Mucosa of stomach (tissue), 1 donor: ENCODE data around the gene MEGF10.
"Not testable (repeated sequence)": the region's sequence is repeated elsewhere in the genome, so short reads cannot be mapped to it uniquely, and the experiment has no call there.

Experiments
- H3K27me3 ChIP-seq: one replicate; pipeline ENCODE4 v1.7.0; 2013; ENCODE audit warnings: mild to moderate bottlenecking, low read length; ENCODE audit not compliant: control insufficient read depth, insufficient read depth
- H3K36me3 ChIP-seq: one replicate; pipeline ENCODE4 v1.7.0; 2013; ENCODE audit warnings: low read length; ENCODE audit not compliant: control insufficient read depth, insufficient read depth
- H3K4me1 ChIP-seq: one replicate; pipeline ENCODE4 v1.7.0; 2013; ENCODE audit warnings: mild to moderate bottlenecking, low read length; ENCODE audit not compliant: control insufficient read depth, insufficient read depth
- H3K4me3 ChIP-seq: one replicate; pipeline ENCODE4 v1.7.0; 2013; ENCODE audit warnings: low read length
- H3K9ac ChIP-seq: one replicate; pipeline ENCODE4 v1.7.0; 2013; ENCODE audit warnings: mild to moderate bottlenecking, low read length, moderate library complexity
- H3K9me3 ChIP-seq: one replicate; pipeline ENCODE4 v1.7.0; 2013; ENCODE audit warnings: mild to moderate bottlenecking, low read length, moderate library complexity; ENCODE audit not compliant: control insufficient read depth
- donor health status: Pancreatic carcinoma.

The MEGF10 gene

GRCh38 chr5:127317385-127317784 is 26.8 kb downstream of the MEGF10 start:
- not testable (repeated sequence) for H3K27me3 ChIP-seq, H3K9me3 ChIP-seq, H3K9ac ChIP-seq, H3K4me1 ChIP-seq, H3K36me3 ChIP-seq, H3K4me3 ChIP-seq

GRCh38 chr5:127320032-127320965 is 29.7 kb downstream of the MEGF10 start:
- H3K9ac ChIP-seq: no peak overlapping the region
- H3K4me1 ChIP-seq: no peaks in the 10 kb centered on the region
- no peaks in the 10 kb centered on the region for H3K36me3 ChIP-seq
- no peak overlapping the region for H3K4me3 ChIP-seq
- no peaks in the 10 kb centered on the region for H3K27me3 ChIP-seq
- no peaks in the 10 kb centered on the region for H3K9me3 ChIP-seq

- Histone ChIP-seq H3K27me3 (no peaks in the 10 kb centered on the region), H3K36me3 (no peaks in the 10 kb centered on the region), H3K9ac (no peak overlapping the region), H3K4me1 (no peaks in the 10 kb centered on the region), H3K4me3 (no peak overlapping the region), H3K9me3 (no peaks in the 10 kb centered on the region)
Observed at GRCh38 chr5:127321465-127321864, 30.9 kb downstream of the MEGF10 start.

- no peaks in the 10 kb centered on the region for H3K27me3 ChIP-seq
- no peak overlapping the region for H3K4me3 ChIP-seq
- H3K4me1 ChIP-seq: no peaks in the 10 kb centered on the region
- H3K36me3 ChIP-seq: no peaks in the 10 kb centered on the region
- H3K9ac ChIP-seq: no peak overlapping the region
- H3K9me3 ChIP-seq: no peaks in the 10 kb centered on the region
Observed at GRCh38 chr5:127322403-127322802, 31.8 kb downstream of the MEGF10 start.

GRCh38 chr5:127324756-127325155 is 34.2 kb downstream of the MEGF10 start:
- Histone ChIP-seq H3K4me3 (no peak overlapping the region), H3K27me3 (no peaks in the 10 kb centered on the region), H3K9me3 (no peaks in the 10 kb centered on the region), H3K36me3 (no peaks in the 10 kb centered on the region), H3K4me1 (no peaks in the 10 kb centered on the region), H3K9ac (no peak overlapping the region)

GRCh38 chr5:127326431-127326830 is 35.8 kb downstream of the MEGF10 start:
- H3K4me1 ChIP-seq: no peaks in the 10 kb centered on the region
- no peaks in the 10 kb centered on the region for H3K27me3 ChIP-seq
- H3K4me3 ChIP-seq: no peak overlapping the region
- H3K9me3 ChIP-seq: no peaks in the 10 kb centered on the region
- no peaks in the 10 kb centered on the region for H3K36me3 ChIP-seq
- no peak overlapping the region for H3K9ac ChIP-seq

GRCh38 chr5:127326976-127327755 is 36.6 kb downstream of the MEGF10 start:
- H3K9ac ChIP-seq: no peak overlapping the region
- no peaks in the 10 kb centered on the region for H3K9me3 ChIP-seq
- no peaks in the 10 kb centered on the region for H3K27me3 ChIP-seq
- H3K4me1 ChIP-seq: no peaks in the 10 kb centered on the region
- no peak overlapping the region for H3K4me3 ChIP-seq
- no peaks in the 10 kb centered on the region for H3K36me3 ChIP-seq

- no peaks in the 10 kb centered on the region for H3K4me1 ChIP-seq
- no peaks in the 10 kb centered on the region for H3K9me3 ChIP-seq
- no peaks in the 10 kb centered on the region for H3K27me3 ChIP-seq
- H3K36me3 ChIP-seq: no peaks in the 10 kb centered on the region
- H3K9ac ChIP-seq: no peak overlapping the region
- H3K4me3 ChIP-seq: no peak overlapping the region
Observed at GRCh38 chr5:127330116-127330515, 39.5 kb downstream of the MEGF10 start.

- Histone ChIP-seq H3K27me3 (no peaks in the 10 kb centered on the region), H3K4me3 (no peak overlapping the region), H3K4me1 (no peaks in the 10 kb centered on the region), H3K9me3 (no peaks in the 10 kb centered on the region), H3K9ac (no peak overlapping the region), H3K36me3 (no peaks in the 10 kb centered on the region)
Observed at GRCh38 chr5:127331890-127332649, 41.5 kb downstream of the MEGF10 start.

- H3K27me3 ChIP-seq: no peaks in the 10 kb centered on the region
- no peaks in the 10 kb centered on the region for H3K36me3 ChIP-seq
- no peaks in the 10 kb centered on the region for H3K9me3 ChIP-seq
- no peak overlapping the region for H3K9ac ChIP-seq
- H3K4me3 ChIP-seq: no peak overlapping the region
- no peaks in the 10 kb centered on the region for H3K4me1 ChIP-seq
Observed at GRCh38 chr5:127333483-127333882, 42.9 kb downstream of the MEGF10 start.

GRCh38 chr5:127335381-127335780 is 44.8 kb downstream of the MEGF10 start:
- no peaks in the 10 kb centered on the region for H3K9me3 ChIP-seq
- H3K9ac ChIP-seq: no peak overlapping the region
- H3K4me1 ChIP-seq: no peaks in the 10 kb centered on the region
- H3K36me3 ChIP-seq: no peaks in the 10 kb centered on the region
- no peak overlapping the region for H3K4me3 ChIP-seq
- no peaks in the 10 kb centered on the region for H3K27me3 ChIP-seq

- Histone ChIP-seq H3K27me3 (no peaks in the 10 kb centered on the region), H3K9ac (no peak overlapping the region), H3K9me3 (no peaks in the 10 kb centered on the region), H3K4me1 (no peaks in the 10 kb centered on the region), H3K36me3 (no peaks in the 10 kb centered on the region), H3K4me3 (no peak overlapping the region)
Observed at GRCh38 chr5:127337876-127338275, 47.3 kb downstream of the MEGF10 start.
